ENCODE measurements around the gene GLI2.

- TF ChIP-seq CTCF (IDR thresholded peaks at IDR 0.05) (no peak), EP300 (IDR thresholded peaks at IDR 0.05) (no peak), POLR2A (IDR thresholded peaks at IDR 0.05) (no peak), POLR2AphosphoS5 (IDR thresholded peaks at IDR 0.05) (no peak)
Measured at GRCh38 chr2:120764492-120764891, 28.8 kb downstream of the GLI2 start.
